Activated CD4-positive, alpha-beta memory T cell treated with anti-CD3 and anti-CD28 coated beads for 36 hours (primary cell): Measurements from ENCODE around the gene OSBPL10. TPM values are rescaled to one million over a fixed set of nuclear protein-coding genes. Genes with fewer than 3 reads are reported as not detected.

ENCODE experiments used
- CTCF ChIA-PET: fragments of 350-600 bp; sonication (Branson Sonifier 250); formaldehyde crosslinking; loops from one replicate; lab custom pipeline; 2021; ENCODE audit warnings: antibody characterized with exemption, inconsistent platforms; lab: Charles Lee
- POLR2A ChIA-PET: fragments of 350-600 bp; sonication (Branson Sonifier 250); formaldehyde crosslinking; loops from one replicate; lab custom pipeline; 2021; ENCODE audit warnings: antibody characterized with exemption; lab: Charles Lee
- DNase-seq: peaks from one replicate; pipeline ENCODE4 v3.0.0-alpha.2; 2020
- H3K27ac Mint-ChIP-seq: one replicate; pipeline ENCODE4 v1.8.0; 2021; ENCODE audit warnings: mixed read lengths
- H3K27me3 Mint-ChIP-seq: one replicate; pipeline ENCODE4 v1.8.0; 2021; ENCODE audit warnings: mixed read lengths
- H3K36me3 Mint-ChIP-seq: one replicate; pipeline ENCODE4 v1.8.0; 2021; ENCODE audit warnings: mixed read lengths
- H3K4me1 Mint-ChIP-seq: one replicate; pipeline ENCODE4 v1.8.0; 2021; ENCODE audit warnings: low read depth, mixed read lengths
- H3K4me3 Mint-ChIP-seq: one replicate; pipeline ENCODE4 v1.8.0; 2021; ENCODE audit warnings: mild to moderate bottlenecking, mixed read lengths
- H3K9me3 Mint-ChIP-seq: one replicate; pipeline ENCODE4 v1.8.0; 2021; ENCODE audit warnings: mixed read lengths
- intact Hi-C: fragments of 100-400 bp; cut with micrococcal nuclease; formaldehyde crosslinking; loops from one replicate; pipeline ENCODE4 v1.15.1; 2023
- total RNA-seq, 2 experiments: library from RNA; stranded (reverse); gene quantifications; one replicate each; pipeline ENCODE4 v1.2.3, GENCODE V29; 2021

OSBPL10 gene
- total RNA-seq, 2 experiments from 2014 or later, result 3.4 to 3.5 TPM

DNA sequence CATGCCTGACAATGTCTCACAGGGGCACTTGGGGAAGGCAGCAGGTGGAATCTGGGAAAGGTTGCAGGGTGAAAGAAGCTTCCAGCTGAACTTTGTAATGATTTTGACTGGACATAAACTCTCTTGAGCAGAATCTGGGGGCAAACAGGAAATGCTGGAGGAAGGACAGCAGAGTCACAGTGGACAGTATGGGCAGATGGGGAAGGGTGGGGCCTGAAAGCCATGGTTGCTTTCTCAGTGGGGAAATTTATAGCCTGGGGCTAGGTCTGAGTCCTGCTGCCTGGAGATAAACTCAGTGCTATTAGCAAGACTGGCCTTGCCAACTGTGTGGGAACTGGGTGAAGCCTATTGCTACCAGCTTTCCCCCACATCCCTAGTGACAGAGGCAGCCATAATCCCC lies 203.2 kb downstream of the OSBPL10 start:
- CTCF ChIA-PET, result interaction anchor here (0.8 to 0.9 kb wide), 2 partner anchors 53 to 366 kb away, joined by 3 to 4 read pairs; no protein-coding TSS in a partner anchor
- Mint-ChIP-seq H3K9me3 (no peaks in the 10 kb centered on the region), H3K27me3 (peaks cover 31% of the 10 kb centered on the region), H3K4me3 (no peak overlapping the region), H3K4me1 (peaks cover 19% of the 10 kb centered on the region), H3K27ac (no peak overlapping the region), H3K36me3 (peaks cover 4% of the 10 kb centered on the region)
- intact Hi-C loops, result loop anchor here (10.0 kb wide), 1 partner anchor 703 kb away; no protein-coding TSS in a partner anchor
- no peak for DNase-seq
- POLR2A ChIA-PET, result no interaction called here

DNA sequence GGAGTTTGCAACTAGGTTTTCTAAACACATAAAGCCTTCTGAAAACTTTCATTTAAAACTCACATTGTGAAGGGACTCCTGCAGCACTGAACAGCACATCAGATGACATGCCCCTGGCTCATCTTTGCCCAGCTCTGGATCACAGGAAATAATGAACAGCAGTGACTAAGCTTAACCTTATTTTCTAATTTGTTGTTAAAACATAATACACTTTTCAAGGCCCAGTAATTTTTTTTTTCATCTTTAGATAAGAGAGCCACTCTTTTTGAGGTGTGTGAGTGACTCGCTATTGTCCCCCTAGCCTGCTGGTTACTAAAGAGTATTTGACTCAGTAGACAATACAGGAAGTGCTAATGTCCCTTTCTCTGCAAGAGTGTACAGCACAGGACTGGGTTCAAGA lies 204.0 kb downstream of the OSBPL10 start:
- CTCF ChIA-PET, result interaction anchor here (0.8 kb wide), 1 partner anchor 367 kb away, joined by 3 read pairs; no protein-coding TSS in a partner anchor

DNA sequence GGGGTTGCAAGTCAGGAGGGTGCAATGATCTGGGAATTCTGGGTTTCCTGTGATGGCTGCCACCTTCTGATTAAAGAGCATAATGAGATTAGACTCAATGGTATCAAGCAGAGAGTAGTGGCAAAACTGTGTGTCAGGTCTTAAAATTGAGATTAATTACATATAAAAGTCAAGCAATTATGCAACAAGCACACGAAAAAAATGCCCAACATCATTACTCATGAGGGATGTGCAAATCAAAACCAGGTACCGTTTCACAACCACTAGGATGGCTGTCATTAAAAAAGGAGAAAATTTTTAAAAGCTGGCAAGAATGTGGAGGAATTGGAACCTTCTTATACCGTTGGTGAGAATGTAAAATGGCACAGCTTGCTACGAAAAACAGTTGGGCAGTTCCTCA lies 205.0 kb downstream of the OSBPL10 start:
- intact Hi-C loops, result loop anchor here (10.0 kb wide), 1 partner anchor 701 kb away; no protein-coding TSS in a partner anchor
- Mint-ChIP-seq H3K27me3 (peaks cover 29% of the 10 kb centered on the region), H3K4me3 (no peak overlapping the region), H3K36me3 (peaks cover 4% of the 10 kb centered on the region), H3K9me3 (no peaks in the 10 kb centered on the region), H3K27ac (no peak overlapping the region), H3K4me1 (peaks cover 37% of the 10 kb centered on the region)
- POLR2A ChIA-PET, result no interaction called here
- CTCF ChIA-PET, result interaction anchor here (0.5 kb wide), 1 partner anchor 158 kb away, joined by 3 read pairs; no protein-coding TSS in a partner anchor
- DNase-seq, result no peak

More for the DNA sequence above, 204.0 kb downstream of the OSBPL10 start:
- no peaks in the 10 kb centered on the region for H3K9me3 Mint-ChIP-seq
- no peak overlapping the region for H3K27ac Mint-ChIP-seq
- no peak overlapping the region for H3K4me3 Mint-ChIP-seq
- peaks cover 27% of the 10 kb centered on the region for H3K4me1 Mint-ChIP-seq
- POLR2A ChIA-PET, result no interaction called here
- H3K27me3 Mint-ChIP-seq, result peaks cover 29% of the 10 kb centered on the region
- DNase-seq, result no peak
- intact Hi-C loops, result loop anchor here (10.0 kb wide), 1 partner anchor 702 kb away; no protein-coding TSS in a partner anchor
- H3K36me3 Mint-ChIP-seq, result peaks cover 4% of the 10 kb centered on the region

DNA sequence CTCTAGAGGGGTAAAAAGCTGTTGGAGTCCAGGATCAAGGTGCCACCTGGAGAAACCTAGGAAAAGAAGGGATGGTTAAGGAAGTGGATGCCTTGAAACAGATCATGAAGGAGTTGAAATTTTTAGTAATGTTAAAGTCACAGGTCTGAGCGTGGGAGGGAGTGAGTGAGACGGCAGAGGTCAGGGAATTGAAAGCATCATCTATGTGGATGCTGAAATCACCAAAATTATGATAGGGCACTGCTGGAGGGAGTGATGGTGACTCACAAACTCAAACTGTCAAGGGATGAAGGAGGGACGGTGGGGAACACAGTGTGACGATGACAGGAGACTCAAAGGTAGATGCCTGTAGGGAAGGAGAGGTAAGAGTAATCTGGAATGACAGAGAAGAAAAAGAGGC lies 205.7 kb downstream of the OSBPL10 start:
- ChIA-PET POLR2A (no interaction called here), CTCF (no interaction called here)
- no peak overlapping the region for H3K27ac Mint-ChIP-seq
- no peaks in the 10 kb centered on the region for H3K9me3 Mint-ChIP-seq
- intact Hi-C loops, result loop anchor here (10.0 kb wide), 1 partner anchor 701 kb away; no protein-coding TSS in a partner anchor
- peaks cover 4% of the 10 kb centered on the region for H3K36me3 Mint-ChIP-seq
- DNase-seq, result no peak
- peaks cover 39% of the 10 kb centered on the region for H3K4me1 Mint-ChIP-seq
- H3K4me3 Mint-ChIP-seq, result no peak overlapping the region
- H3K27me3 Mint-ChIP-seq, result peaks cover 26% of the 10 kb centered on the region

DNA sequence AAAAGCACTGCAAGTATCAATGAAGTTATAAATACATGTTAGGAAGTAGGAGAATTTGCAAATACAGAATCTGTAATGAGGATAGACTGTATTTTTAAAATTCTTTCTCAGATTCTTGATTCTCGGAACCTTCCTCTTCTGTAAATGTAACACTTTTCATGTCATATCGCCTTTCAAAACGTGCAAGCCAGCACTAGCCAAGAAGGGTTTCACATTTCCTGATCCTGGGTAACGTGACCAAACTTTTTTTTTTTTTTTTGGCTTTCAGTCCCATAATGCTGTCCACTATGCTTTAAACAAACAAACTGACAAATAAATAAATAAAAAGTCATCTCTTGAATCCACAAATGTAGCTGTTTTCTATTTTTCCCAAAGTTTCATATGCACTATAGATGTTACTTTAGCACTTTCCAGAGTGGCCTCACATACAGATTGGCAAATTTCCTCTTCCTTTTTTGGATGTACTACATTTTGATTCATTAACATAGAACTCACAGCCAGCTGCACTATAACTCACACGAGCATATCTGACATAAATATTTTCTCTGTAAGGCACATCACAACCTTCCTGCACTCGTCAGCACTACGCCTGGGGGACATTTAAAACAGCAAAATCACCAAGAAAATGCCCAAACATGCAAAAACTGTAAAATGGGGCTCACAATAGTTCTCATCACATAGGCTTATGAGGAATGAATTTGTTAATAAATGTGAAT lies 208.1 kb downstream of the OSBPL10 start:
- H3K36me3 Mint-ChIP-seq, result peaks cover 2% of the 10 kb centered on the region
- H3K9me3 Mint-ChIP-seq, result no peaks in the 10 kb centered on the region
- ChIA-PET POLR2A (interaction anchor here (0.6 to 1.6 kb wide), 2 partner anchors 17 to 129 kb away, joined by 4 to 5 read pairs; no protein-coding TSS in a partner anchor), CTCF (interaction anchor here (0.6 kb wide), 1 partner anchor 1002 kb away, joined by 3 read pairs; no protein-coding TSS in a partner anchor)
- H3K4me1 Mint-ChIP-seq, result peaks cover 46% of the 10 kb centered on the region
- H3K27ac Mint-ChIP-seq, result peak overlapping the region; percentile 63
- DNase-seq, result no peak
- H3K27me3 Mint-ChIP-seq, result peaks cover 19% of the 10 kb centered on the region
- H3K4me3 Mint-ChIP-seq, result no peak overlapping the region
- intact Hi-C loops, result loop anchor here (1.0 to 10.0 kb wide), 6 partner anchors 17 to 1006 kb away; no protein-coding TSS in a partner anchor

DNA sequence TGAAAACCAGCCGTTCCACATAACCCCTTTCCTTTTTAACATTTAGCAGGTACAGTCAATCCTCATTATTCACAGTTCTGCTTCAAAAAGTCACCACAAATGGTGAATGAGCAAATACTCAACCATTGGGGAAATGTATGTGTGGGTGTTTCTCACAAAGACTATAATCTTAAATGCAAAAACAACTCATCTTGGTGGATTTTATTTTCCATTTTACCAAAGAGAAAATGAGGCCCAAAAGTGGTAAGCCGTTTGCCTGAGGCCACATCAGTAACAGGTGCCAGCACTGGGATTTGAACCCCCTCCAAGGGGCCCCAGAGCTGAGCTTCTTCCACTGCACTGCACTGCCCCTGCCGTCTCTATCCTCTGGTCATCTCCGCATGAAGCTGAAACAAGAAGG lies 208.8 kb downstream of the OSBPL10 start:
- H3K4me1 Mint-ChIP-seq, result peaks cover 51% of the 10 kb centered on the region
- H3K36me3 Mint-ChIP-seq, result no peaks in the 10 kb centered on the region
- no peak overlapping the region for H3K4me3 Mint-ChIP-seq
- POLR2A ChIA-PET, result interaction anchor here (0.6 to 1.6 kb wide), 4 partner anchors 16 to 130 kb away, joined by 3 to 5 read pairs (median 4); no protein-coding TSS in a partner anchor
- intact Hi-C loops, result loop anchor here (1.0 to 10.0 kb wide), 6 partner anchors 16 to 1005 kb away; no protein-coding TSS in a partner anchor
- no peaks in the 10 kb centered on the region for H3K9me3 Mint-ChIP-seq
- H3K27ac Mint-ChIP-seq, result peak overlapping the region; percentile 63
- CTCF ChIA-PET, result interaction anchor here (1.2 kb wide), 1 partner anchor 240 kb away, joined by 4 read pairs; the partner anchor contains the start of gene STT3B
- peak; percentile 57 for DNase-seq
- peaks cover 18% of the 10 kb centered on the region for H3K27me3 Mint-ChIP-seq

DNA sequence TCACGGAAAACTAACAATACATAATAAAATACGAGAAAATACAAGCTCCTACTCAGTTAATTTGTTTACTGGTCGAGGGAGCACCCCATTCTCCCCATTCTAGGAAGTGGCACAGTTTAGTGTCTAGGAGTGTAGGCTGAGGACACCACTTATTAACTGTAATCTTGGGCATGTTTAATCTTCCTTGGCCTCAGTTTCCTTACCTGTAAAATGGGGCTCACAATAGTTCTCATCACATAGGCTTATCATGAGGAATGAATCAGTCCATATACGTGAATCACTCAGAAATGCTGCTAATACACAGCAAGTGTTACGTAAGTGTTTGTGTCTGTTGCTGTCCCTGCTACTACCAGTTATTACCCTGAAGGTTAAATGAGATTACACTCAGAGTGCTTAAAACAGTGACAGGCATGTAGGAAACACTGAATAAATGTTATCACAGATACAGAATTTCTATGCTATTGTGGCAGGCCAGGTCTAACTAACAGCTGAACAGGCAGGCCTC lies 210.2 kb downstream of the OSBPL10 start:
- Mint-ChIP-seq H3K36me3 (no peaks in the 10 kb centered on the region), H3K4me3 (no peak overlapping the region), H3K4me1 (peaks cover 59% of the 10 kb centered on the region), H3K9me3 (no peaks in the 10 kb centered on the region), H3K27me3 (peaks cover 17% of the 10 kb centered on the region), H3K27ac (no peak overlapping the region)
- CTCF ChIA-PET, result interaction anchor here (0.9 to 1.2 kb wide), 2 partner anchors 238 to 239 kb away, joined by 3 to 4 read pairs; partner anchors contain the start of gene STT3B
- no peak for DNase-seq
- POLR2A ChIA-PET, result interaction anchor here (0.6 to 1.3 kb wide), 2 partner anchors 16 to 17 kb away, joined by 3 read pairs; no protein-coding TSS in a partner anchor
- intact Hi-C loops, result loop anchor here (5.0 to 10.0 kb wide), 3 partner anchors 371 to 1004 kb away; no protein-coding TSS in a partner anchor

DNA sequence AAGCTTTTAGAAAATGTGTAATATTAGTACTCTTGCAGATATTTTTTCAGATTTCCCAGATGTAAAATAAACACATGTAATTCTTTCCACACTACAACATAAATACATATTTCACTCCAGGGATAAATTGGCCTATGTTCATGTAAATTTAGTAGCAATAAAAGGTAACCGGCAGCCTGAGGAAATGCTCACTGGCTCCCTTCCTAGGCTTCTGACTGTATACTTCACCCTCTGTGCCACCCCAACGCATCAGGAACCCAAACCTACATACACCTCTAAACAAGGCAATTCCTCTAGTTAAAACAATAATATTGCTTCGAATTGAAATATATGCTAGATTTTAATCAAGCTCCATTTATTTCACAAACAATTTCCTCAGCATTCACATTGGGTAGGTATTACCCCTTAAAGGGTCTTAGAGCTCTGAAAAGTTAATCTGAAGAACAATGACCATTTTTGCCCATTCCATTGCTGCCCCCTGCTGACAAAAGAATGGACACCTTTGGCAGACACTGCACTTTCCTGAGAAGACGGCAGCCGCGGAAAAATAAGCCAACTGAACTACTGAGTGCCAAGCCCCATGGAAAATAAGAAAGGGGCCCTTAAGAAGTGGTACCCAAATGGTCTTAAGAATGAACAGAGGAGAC lies 212.5 kb downstream of the OSBPL10 start:
- intact Hi-C loops, result loop anchor here (1.0 to 2.0 kb wide), 3 partner anchors 44 to 218 kb away; no protein-coding TSS in a partner anchor
- DNase-seq, result peak; percentile 66
- Mint-ChIP-seq H3K9me3 (no peaks in the 10 kb centered on the region), H3K36me3 (no peaks in the 10 kb centered on the region), H3K27ac (peak overlapping the region; percentile 28), H3K27me3 (peaks cover 4% of the 10 kb centered on the region), H3K4me1 (peaks cover 58% of the 10 kb centered on the region), H3K4me3 (no peak overlapping the region)
- CTCF ChIA-PET, result interaction anchor here (0.6 to 1.5 kb wide), 17 partner anchors 10 to 1000 kb away, joined by 3 to 12 read pairs (median 3); partner anchors contain the start of gene STT3B
- POLR2A ChIA-PET, result no interaction called here

DNA sequence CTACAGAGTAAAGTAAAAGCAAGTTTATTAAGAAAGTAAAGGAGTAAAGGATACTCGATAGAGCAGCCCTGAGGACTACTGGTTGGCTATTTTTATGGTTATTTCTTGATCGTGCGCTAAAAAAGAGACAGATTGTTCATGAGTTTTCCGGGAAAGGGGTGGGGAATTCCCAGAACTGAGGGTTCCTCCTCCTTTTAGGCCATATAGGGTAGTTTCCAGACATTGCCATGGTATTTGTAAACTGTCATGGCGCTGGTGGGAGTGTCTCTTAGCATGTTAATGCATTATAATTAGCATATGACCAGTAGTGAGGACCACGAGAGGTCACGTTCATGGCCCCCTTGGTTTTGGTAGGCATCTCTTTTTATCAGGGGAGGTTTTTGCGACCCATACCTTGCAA lies 213.1 kb downstream of the OSBPL10 start:
- peaks cover 52% of the 10 kb centered on the region for H3K4me1 Mint-ChIP-seq
- peak; percentile 15 for DNase-seq
- no peak overlapping the region for H3K27ac Mint-ChIP-seq
- H3K9me3 Mint-ChIP-seq, result no peaks in the 10 kb centered on the region
- no peak overlapping the region for H3K4me3 Mint-ChIP-seq
- no peaks in the 10 kb centered on the region for H3K36me3 Mint-ChIP-seq
- ChIA-PET CTCF (interaction anchor here (1.2 to 1.4 kb wide), 4 partner anchors 44 to 999 kb away, joined by 3 to 9 read pairs (median 4); no protein-coding TSS in a partner anchor), POLR2A (no interaction called here)
- peaks cover 2% of the 10 kb centered on the region for H3K27me3 Mint-ChIP-seq
- intact Hi-C loops, result loop anchor here (1.0 to 2.0 kb wide), 3 partner anchors 43 to 218 kb away; no protein-coding TSS in a partner anchor

DNA sequence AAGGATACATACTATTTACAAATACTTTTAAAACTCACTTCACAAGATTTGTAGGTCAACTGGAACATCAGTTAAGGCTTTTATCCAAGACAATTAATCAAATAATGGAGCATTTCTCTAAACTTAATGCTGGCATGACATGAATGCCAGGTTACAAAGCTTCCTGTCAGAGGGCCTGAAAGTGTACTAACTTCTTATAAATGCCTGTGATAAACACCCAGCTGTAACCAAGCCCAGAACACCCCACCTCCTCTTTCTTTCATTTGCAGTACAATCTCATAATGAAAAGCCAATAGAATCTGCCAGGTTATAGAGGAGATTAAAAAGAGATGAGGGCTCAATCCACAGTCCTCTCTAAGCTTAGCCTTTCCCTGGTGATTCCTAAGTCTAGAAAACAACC lies 214.4 kb downstream of the OSBPL10 start:
- Mint-ChIP-seq H3K36me3 (no peaks in the 10 kb centered on the region), H3K9me3 (no peaks in the 10 kb centered on the region), H3K4me3 (no peak overlapping the region), H3K27me3 (peaks cover 2% of the 10 kb centered on the region), H3K4me1 (peaks cover 50% of the 10 kb centered on the region), H3K27ac (no peak overlapping the region)
- intact Hi-C loops, result no loop called here
- no peak for DNase-seq
- CTCF ChIA-PET, result interaction anchor here (0.6 to 1.6 kb wide), 7 partner anchors 11 to 234 kb away, joined by 3 to 7 read pairs (median 4); partner anchors contain the start of gene STT3B
- POLR2A ChIA-PET, result interaction anchor here (0.9 to 1.2 kb wide), 2 partner anchors 11 to 234 kb away, joined by 3 to 5 read pairs; partner anchors contain the start of gene STT3B

DNA sequence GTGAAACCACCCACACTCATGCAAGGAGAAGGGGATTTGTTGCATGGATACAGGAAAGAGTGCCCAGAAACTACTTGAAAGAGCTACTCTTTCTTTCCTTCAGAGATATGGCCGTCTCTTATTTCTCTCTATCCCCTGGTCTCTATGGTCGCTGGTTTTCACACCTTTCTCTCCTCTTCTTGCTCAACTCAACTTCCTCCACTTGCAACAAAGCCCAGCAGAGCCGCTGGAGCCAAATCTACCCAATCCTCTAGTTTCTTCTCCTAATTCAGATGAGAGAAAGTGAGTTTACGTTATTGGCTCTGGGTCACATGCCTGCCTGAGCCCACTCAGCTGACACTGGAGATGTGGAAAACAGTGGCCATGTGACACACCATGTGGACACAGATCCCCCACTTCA lies 215.2 kb downstream of the OSBPL10 start:
- POLR2A ChIA-PET, result no interaction called here
- H3K27me3 Mint-ChIP-seq, result peaks cover 2% of the 10 kb centered on the region
- H3K27ac Mint-ChIP-seq, result peak overlapping the region; percentile 65
- no peaks in the 10 kb centered on the region for H3K9me3 Mint-ChIP-seq
- CTCF ChIA-PET, result interaction anchor here (0.6 to 1.6 kb wide), 6 partner anchors 10 to 304 kb away, joined by 3 to 7 read pairs (median 4); partner anchors contain the start of gene STT3B
- peak; percentile 18 for DNase-seq
- intact Hi-C loops, result no loop called here
- no peaks in the 10 kb centered on the region for H3K36me3 Mint-ChIP-seq
- peaks cover 43% of the 10 kb centered on the region for H3K4me1 Mint-ChIP-seq
- no peak overlapping the region for H3K4me3 Mint-ChIP-seq
